ENCODE data around the gene TAF5. TPM values are rescaled to one million over a fixed set of nuclear protein-coding genes. Genes with fewer than 3 reads are reported as not detected.

Gene TAF5
- total RNA-seq, 1 donor from 2014 or later: 7.5 TPM

GRCh38 chr10:103374263-103374662, 6.5 kb downstream of the TAF5 start:
- DNase-seq (ENCODE audit: low read depth): no peak
- TF ChIP-seq, protein P1, sequence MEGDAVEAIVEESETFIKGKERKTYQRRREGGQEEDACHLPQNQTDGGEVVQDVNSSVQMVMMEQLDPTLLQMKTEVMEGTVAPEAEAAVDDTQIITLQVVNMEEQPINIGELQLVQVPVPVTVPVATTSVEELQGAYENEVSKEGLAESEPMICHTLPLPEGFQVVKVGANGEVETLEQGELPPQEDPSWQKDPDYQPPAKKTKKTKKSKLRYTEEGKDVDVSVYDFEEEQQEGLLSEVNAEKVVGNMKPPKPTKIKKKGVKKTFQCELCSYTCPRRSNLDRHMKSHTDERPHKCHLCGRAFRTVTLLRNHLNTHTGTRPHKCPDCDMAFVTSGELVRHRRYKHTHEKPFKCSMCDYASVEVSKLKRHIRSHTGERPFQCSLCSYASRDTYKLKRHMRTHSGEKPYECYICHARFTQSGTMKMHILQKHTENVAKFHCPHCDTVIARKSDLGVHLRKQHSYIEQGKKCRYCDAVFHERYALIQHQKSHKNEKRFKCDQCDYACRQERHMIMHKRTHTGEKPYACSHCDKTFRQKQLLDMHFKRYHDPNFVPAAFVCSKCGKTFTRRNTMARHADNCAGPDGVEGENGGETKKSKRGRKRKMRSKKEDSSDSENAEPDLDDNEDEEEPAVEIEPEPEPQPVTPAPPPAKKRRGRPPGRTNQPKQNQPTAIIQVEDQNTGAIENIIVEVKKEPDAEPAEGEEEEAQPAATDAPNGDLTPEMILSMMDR (conservative IDR thresholded peaks at IDR 0.05; ENCODE audit: low read depth, low read length): no peak
- H3K4me3 ChIP-seq (ENCODE audit: low read depth, low read length): no peak overlapping the region

- TF ChIP-seq, protein P1 (conservative IDR thresholded peaks at IDR 0.05; ENCODE audit: low read depth, low read length): no peak
- DNase-seq (ENCODE audit: low read depth): no peak
- H3K4me3 ChIP-seq (ENCODE audit: low read depth, low read length): no peak overlapping the region
Observed at GRCh38 chr10:103382769-103383168, 15.0 kb downstream of the TAF5 start.

GRCh38 chr10:103394180-103394579, 26.4 kb downstream of the TAF5 start:
- no peak for DNase-seq (ENCODE audit: low read depth)
- H3K4me3 ChIP-seq (ENCODE audit: low read depth, low read length): peak overlapping the region; percentile 83

GRCh38 chr10:103395754-103396066, 27.9 kb downstream of the TAF5 start:
- H3K4me3 ChIP-seq (ENCODE audit: low read depth, low read length): peak overlapping the region; percentile 83
- TF ChIP-seq, protein P1 (conservative IDR thresholded peaks at IDR 0.05; ENCODE audit: low read depth, low read length): no peak
- DNase-seq (ENCODE audit: low read depth): no peak

More at GRCh38 chr10:103394180-103394579, 26.4 kb downstream of the TAF5 start:
- TF ChIP-seq, protein P1 (conservative IDR thresholded peaks at IDR 0.05; ENCODE audit: low read depth, low read length): no peak

GRCh38 chr10:103396067-103396788, 28.5 kb downstream of the TAF5 start, which contains the start of the genes ATP5MK and PDCD11:
Gene ATP5MK, minus strand, starts transcription at chr10:103396475. Its CDS starts 4,018 bp downstream, at chr10:103392457.
Gene PDCD11, plus strand, starts transcription at chr10:103396626. Its CDS starts 1,801 bp downstream, at chr10:103398427.
- DNase-seq (ENCODE audit: low read depth): peak; percentile 87
- H3K4me3 ChIP-seq (ENCODE audit: low read depth, low read length): peak within 1 kb of the TSS; percentile 83
- TF ChIP-seq, protein P1 (conservative IDR thresholded peaks at IDR 0.05; ENCODE audit: low read depth, low read length): peak; percentile 34

- no peak for DNase-seq (ENCODE audit: low read depth)
- TF ChIP-seq, protein P1 (conservative IDR thresholded peaks at IDR 0.05; ENCODE audit: low read depth, low read length): no peak
- peak overlapping the region; percentile 83 for H3K4me3 ChIP-seq (ENCODE audit: low read depth, low read length)
Observed at GRCh38 chr10:103396789-103397087, 29.0 kb downstream of the TAF5 start.

All from epithelial cell of proximal tubule (primary cell).